OCI-LY7 (cell line): ENCODE data around the gene CNTN6. TPM values are rescaled to one million over a fixed set of nuclear protein-coding genes. Genes with fewer than 3 reads are reported as not detected.

Experiments used
- BruUV-seq: library from RNA; stranded (reverse); fragments of 400-500 nt; replicated peaks from 2 replicates; lab custom pipeline; 2021; lab: Mats Ljungman, UMichigan
- CTCF ChIA-PET: fragments of 300-600 bp; sonication (Branson Sonifier 250); formaldehyde crosslinking; loops from one replicate; lab custom pipeline; 2022; ENCODE audit warnings: antibody characterized with exemption; ENCODE audit not compliant: unreplicated experiment; lab: Charles Lee
- POLR2A ChIA-PET: fragments of 300-600 bp; sonication (Branson Sonifier 250); formaldehyde crosslinking; loops from one replicate; lab custom pipeline; 2022; ENCODE audit warnings: antibody characterized with exemption; lab: Charles Lee
- DNase-seq: peaks from one replicate; pipeline ENCODE4 v3.0.0-alpha.2; 2015; ENCODE audit warnings: low spot score
- H2AFZ ChIP-seq: fragments of 200-600 bp; sonication (generic), shearing (Covaris generic); 2 replicates; pipeline ENCODE4 v1.6.1; 2014; ENCODE audit warnings: mild to moderate bottlenecking, antibody characterized with exemption, low read length, moderate library complexity
- H3K27ac ChIP-seq: fragments of 200-600 bp; sonication (generic); 2 replicates; pipeline ENCODE4 v1.5.1; 2014; ENCODE audit warnings: mixed run types, low read depth, mild to moderate bottlenecking, moderate library complexity, low read length, inconsistent platforms; ENCODE audit not compliant: poor library complexity, severe bottlenecking
- H3K36me3 ChIP-seq: fragments of 200-600 bp; sonication (generic); 2 replicates; pipeline ENCODE4 v1.6.1; 2014; ENCODE audit warnings: mild to moderate bottlenecking, antibody characterized with exemption, low read length, moderate library complexity, mixed read lengths; ENCODE audit not compliant: insufficient read depth
- H3K4me1 ChIP-seq: fragments of 200-600 bp; sonication (generic); 2 replicates; pipeline ENCODE4 v1.5.1; 2014; ENCODE audit warnings: mild to moderate bottlenecking, low read length; ENCODE audit not compliant: insufficient read depth, poor library complexity, severe bottlenecking
- H3K4me2 ChIP-seq: fragments of 200-600 bp; sonication (generic); 2 replicates; pipeline ENCODE4 v1.6.1; 2014; ENCODE audit warnings: mild to moderate bottlenecking, low read length
- H3K4me3 ChIP-seq: fragments of 200-600 bp; sonication (generic); 2 replicates; pipeline ENCODE4 v1.5.1; 2014; ENCODE audit warnings: mild to moderate bottlenecking, low read depth, low read length; ENCODE audit not compliant: poor library complexity, severe bottlenecking
- H3K79me2 ChIP-seq: fragments of 200-600 bp; sonication (generic); 2 replicates; pipeline ENCODE4 v1.6.1; 2016; ENCODE audit warnings: low read depth, mild to moderate bottlenecking, low read length, moderate library complexity, mixed read lengths; ENCODE audit not compliant: insufficient read depth
- H3K9me2 ChIP-seq: fragments of 200-600 bp; sonication (generic); 2 replicates; pipeline ENCODE4 v1.6.1; 2016; ENCODE audit warnings: mild to moderate bottlenecking, low read length, mixed read lengths; ENCODE audit not compliant: insufficient read depth
- H3K9me3 ChIP-seq: fragments of 200-600 bp; sonication (generic); 2 replicates; pipeline ENCODE4 v1.6.1; 2014; ENCODE audit warnings: mild to moderate bottlenecking, mixed run types, low read length, mixed read lengths
- H4K20me1 ChIP-seq: fragments of 200-600 bp; sonication (generic); 2 replicates; pipeline ENCODE4 v1.6.1; 2014; ENCODE audit warnings: mild to moderate bottlenecking, antibody characterized with exemption, low read length, moderate library complexity, mixed read lengths; ENCODE audit not compliant: insufficient read depth
- EZH2phosphoT487 ChIP-seq: fragments of 200-600 bp; sonication (generic); IDR thresholded peaks from 2 replicates; pipeline ENCODE4 v1.6.1; 2018; ENCODE audit warnings: low read depth, borderline replicate concordance, mild to moderate bottlenecking, mixed run types, antibody characterized with exemption, low read length, moderate library complexity, mixed read lengths
- intact Hi-C: fragments of 100-400 bp; cut with micrococcal nuclease; formaldehyde crosslinking; loops from one replicate; pipeline ENCODE4 v1.10.0; 2022; ENCODE audit not compliant: unreplicated experiment
- total RNA-seq, 2 experiments: library from RNA; depleted of rRNA in 1 of 2; stranded (reverse); fragments of >200 nt in 1 of 2; shearing (Covaris generic) in 1 of 2; gene quantifications; 2 replicates each; pipeline ENCODE4 v1.2.3, GENCODE V29; 2014 to 2022
- TF ChIP-seq, protein P1 (sequence below): fragments of 200-600 bp; sonication (generic); conservative IDR thresholded peaks from 2 replicates; pipeline ENCODE4 v1.5.1; 2014; ENCODE audit warnings: mild to moderate bottlenecking, antibody characterized with exemption, low read length, moderate library complexity, mixed read lengths

Gene CNTN6
- total RNA-seq, 2 experiments from 2014 or later, result not detected

DNA sequence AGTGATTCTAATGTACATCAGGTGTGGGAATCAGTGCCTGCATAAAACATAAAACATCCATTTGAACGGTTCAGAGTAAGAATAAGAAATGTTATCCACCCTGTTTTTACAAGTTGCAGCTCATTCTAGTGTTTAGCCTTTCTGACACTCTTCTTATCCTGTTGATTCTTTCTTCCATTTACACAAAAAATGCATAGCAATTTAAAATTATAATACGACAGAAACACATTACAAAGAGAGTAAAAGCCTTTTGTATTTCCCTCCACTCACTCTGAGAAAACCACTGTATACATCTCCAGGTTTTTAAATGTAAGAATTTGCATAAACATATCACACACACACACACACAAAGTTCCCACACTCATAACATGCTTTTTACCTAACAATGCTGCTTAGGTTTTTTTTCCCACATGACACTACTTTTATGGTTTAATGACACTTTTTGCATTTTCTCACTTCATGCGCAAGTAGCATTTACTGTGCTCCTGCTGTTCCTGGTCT is 199.8 kb downstream of the CNTN6 start:
- Histone ChIP-seq H3K9me3 (no peaks in the 10 kb centered on the region), H3K79me2 (no peaks in the 10 kb centered on the region), H3K4me3 (no peak overlapping the region), H3K9me2 (no peaks in the 10 kb centered on the region), H2AFZ (no peak overlapping the region), H3K27ac (no peak overlapping the region), H4K20me1 (no peaks in the 10 kb centered on the region), H3K4me2 (no peak overlapping the region), H3K4me1 (no peaks in the 10 kb centered on the region), H3K36me3 (no peaks in the 10 kb centered on the region)
- TF ChIP-seq, protein P1, sequence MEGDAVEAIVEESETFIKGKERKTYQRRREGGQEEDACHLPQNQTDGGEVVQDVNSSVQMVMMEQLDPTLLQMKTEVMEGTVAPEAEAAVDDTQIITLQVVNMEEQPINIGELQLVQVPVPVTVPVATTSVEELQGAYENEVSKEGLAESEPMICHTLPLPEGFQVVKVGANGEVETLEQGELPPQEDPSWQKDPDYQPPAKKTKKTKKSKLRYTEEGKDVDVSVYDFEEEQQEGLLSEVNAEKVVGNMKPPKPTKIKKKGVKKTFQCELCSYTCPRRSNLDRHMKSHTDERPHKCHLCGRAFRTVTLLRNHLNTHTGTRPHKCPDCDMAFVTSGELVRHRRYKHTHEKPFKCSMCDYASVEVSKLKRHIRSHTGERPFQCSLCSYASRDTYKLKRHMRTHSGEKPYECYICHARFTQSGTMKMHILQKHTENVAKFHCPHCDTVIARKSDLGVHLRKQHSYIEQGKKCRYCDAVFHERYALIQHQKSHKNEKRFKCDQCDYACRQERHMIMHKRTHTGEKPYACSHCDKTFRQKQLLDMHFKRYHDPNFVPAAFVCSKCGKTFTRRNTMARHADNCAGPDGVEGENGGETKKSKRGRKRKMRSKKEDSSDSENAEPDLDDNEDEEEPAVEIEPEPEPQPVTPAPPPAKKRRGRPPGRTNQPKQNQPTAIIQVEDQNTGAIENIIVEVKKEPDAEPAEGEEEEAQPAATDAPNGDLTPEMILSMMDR, result no peak
- TF ChIP-seq EZH2phosphoT487, result no peak
- intact Hi-C loops, result no loop called here
- POLR2A ChIA-PET, result no interaction called here
- CTCF ChIA-PET, result no interaction called here
- no peak for DNase-seq
- no TSS peak for BruUV-seq

DNA sequence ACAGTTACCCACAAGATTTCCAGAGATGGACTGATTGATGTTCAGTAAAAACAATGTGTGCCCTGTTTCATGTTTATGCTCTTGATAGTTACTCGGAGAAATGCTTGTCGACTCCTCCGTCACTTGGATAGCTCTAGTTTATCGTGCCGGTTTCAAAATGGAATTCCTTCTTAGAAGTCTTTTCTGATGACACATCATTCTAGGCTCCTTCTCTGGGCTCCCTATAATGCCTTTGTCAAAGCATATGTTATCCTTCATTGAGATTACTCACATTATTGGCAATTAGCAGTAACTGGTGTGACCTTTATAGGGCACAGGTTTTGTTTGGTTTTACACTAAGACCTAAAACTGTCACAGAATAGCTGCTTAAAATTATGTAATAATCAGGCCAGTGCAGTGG is 201.8 kb downstream of the CNTN6 start:
- Histone ChIP-seq H3K79me2 (no peaks in the 10 kb centered on the region), H3K4me2 (no peak overlapping the region), H3K4me1 (no peaks in the 10 kb centered on the region), H3K36me3 (no peaks in the 10 kb centered on the region), H3K9me2 (no peaks in the 10 kb centered on the region), H3K27ac (no peak overlapping the region), H2AFZ (no peak overlapping the region), H4K20me1 (no peaks in the 10 kb centered on the region), H3K9me3 (no peaks in the 10 kb centered on the region), H3K4me3 (no peak overlapping the region)
- ChIA-PET POLR2A (interaction anchor here (1.1 kb wide), 1 partner anchor 19 kb away, joined by 3 read pairs; no protein-coding TSS in a partner anchor), CTCF (no interaction called here)
- no peak for DNase-seq
- no peak for TF ChIP-seq EZH2phosphoT487
- TF ChIP-seq, protein P1, result no peak
- BruUV-seq, result no TSS peak
- intact Hi-C loops, result no loop called here

DNA sequence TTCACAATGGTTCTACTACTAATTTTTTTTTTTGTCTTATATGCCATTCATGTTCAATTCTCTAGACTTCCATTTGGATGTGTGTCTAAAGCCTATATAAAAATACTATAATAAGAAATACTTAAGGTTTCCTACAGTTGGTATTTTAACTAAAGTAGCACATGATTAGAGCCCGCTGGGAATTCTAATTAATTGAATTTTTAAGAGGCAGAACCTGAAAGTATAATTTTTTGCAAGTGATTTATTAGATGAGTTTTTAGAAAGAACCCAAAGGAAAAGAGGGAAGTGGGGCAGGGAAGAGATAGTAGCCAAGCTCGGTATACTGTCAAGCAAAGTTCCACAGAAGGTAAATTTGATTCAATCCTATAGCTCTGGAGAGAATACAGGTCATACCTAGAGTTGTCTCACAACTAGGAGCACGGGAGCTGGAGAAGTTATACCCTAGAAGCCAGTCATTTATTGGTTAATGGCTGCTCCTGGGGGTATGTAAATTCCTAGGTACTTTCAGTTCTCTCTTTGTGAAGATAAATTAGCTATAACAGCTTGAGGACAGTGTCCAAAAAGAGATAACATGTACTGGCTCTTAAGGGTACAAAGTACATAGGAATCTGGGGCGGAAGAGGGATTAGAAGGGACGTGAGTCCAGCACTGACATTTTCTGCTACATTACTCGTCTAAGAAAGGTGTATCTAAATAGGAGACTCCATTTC is 225.6 kb downstream of the CNTN6 start:
- Histone ChIP-seq H3K4me2 (no peak overlapping the region), H3K9me2 (no peaks in the 10 kb centered on the region), H3K36me3 (no peaks in the 10 kb centered on the region), H3K9me3 (no peaks in the 10 kb centered on the region), H3K4me1 (no peaks in the 10 kb centered on the region), H3K4me3 (no peak overlapping the region), H3K27ac (no peak overlapping the region), H3K79me2 (no peaks in the 10 kb centered on the region), H2AFZ (no peak overlapping the region), H4K20me1 (no peaks in the 10 kb centered on the region)
- intact Hi-C loops, result no loop called here
- TF ChIP-seq EZH2phosphoT487, result no peak
- TF ChIP-seq, protein P1, result no peak
- POLR2A ChIA-PET, result interaction anchor here (1.5 kb wide), 2 partner anchors 9 to 13 kb away, joined by 3 read pairs; no protein-coding TSS in a partner anchor
- BruUV-seq, result no TSS peak
- CTCF ChIA-PET, result no interaction called here
- no peak for DNase-seq
